Measurements from ENCODE around the gene ZNF385B. TPM values are rescaled to one million over a fixed set of nuclear protein-coding genes. Genes with fewer than 3 reads are reported as not detected.

ZNF385B gene
- total RNA-seq, 4 donors from 2014 or later: 9.7 to 24.9 (median 11.4) TPM

DNA sequence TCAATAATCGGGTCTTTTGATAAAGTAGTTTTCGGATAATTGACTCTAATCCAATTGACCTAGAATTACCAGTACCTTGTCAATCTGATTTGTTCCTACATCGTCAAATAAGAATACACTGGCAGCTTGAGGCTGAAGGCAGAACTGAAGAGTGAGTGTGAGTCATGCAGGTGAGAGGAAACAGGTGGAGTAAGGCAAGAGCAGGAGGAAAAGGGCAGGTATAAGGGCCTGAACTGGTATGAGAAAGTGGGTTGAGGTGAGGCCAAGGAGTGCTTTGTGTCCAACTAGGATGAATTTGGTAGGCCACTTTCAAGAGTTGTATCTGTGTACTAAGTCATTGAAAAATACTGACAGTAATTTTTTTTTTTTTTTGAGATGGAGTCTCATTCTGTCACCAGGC lies 186.0 kb downstream of the ZNF385B start:
- intact Hi-C loops (cut with DNase I; ENCODE audit: low total_unique reads) (no loop called here), in situ Hi-C loops (cut with MboI; ENCODE audit: low sequenced_read_pairs in 4 of 4) (no loop called here)
- ATAC-seq: no peak
- DNase-seq: no peak
- H3K27me3 ChIP-seq: no peaks in the 10 kb centered on the region
- TF ChIP-seq, protein P1, sequence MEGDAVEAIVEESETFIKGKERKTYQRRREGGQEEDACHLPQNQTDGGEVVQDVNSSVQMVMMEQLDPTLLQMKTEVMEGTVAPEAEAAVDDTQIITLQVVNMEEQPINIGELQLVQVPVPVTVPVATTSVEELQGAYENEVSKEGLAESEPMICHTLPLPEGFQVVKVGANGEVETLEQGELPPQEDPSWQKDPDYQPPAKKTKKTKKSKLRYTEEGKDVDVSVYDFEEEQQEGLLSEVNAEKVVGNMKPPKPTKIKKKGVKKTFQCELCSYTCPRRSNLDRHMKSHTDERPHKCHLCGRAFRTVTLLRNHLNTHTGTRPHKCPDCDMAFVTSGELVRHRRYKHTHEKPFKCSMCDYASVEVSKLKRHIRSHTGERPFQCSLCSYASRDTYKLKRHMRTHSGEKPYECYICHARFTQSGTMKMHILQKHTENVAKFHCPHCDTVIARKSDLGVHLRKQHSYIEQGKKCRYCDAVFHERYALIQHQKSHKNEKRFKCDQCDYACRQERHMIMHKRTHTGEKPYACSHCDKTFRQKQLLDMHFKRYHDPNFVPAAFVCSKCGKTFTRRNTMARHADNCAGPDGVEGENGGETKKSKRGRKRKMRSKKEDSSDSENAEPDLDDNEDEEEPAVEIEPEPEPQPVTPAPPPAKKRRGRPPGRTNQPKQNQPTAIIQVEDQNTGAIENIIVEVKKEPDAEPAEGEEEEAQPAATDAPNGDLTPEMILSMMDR (IDR thresholded peaks at IDR 0.05 in 4 of 5, conservative IDR thresholded peaks at IDR 0.05 in 1 of 5): no peak
- no peak for TF ChIP-seq POLR2A (IDR thresholded peaks at IDR 0.05)
- no peaks in the 10 kb centered on the region for H3K36me3 ChIP-seq
- no peaks in the 10 kb centered on the region for H3K9me3 ChIP-seq
- H3K4me1 ChIP-seq: peaks cover 11 to 21% of the 10 kb centered on the region in 2 donors
- no peak overlapping the region for H3K27ac ChIP-seq
- H3K4me3 ChIP-seq: no peak overlapping the region

DNA sequence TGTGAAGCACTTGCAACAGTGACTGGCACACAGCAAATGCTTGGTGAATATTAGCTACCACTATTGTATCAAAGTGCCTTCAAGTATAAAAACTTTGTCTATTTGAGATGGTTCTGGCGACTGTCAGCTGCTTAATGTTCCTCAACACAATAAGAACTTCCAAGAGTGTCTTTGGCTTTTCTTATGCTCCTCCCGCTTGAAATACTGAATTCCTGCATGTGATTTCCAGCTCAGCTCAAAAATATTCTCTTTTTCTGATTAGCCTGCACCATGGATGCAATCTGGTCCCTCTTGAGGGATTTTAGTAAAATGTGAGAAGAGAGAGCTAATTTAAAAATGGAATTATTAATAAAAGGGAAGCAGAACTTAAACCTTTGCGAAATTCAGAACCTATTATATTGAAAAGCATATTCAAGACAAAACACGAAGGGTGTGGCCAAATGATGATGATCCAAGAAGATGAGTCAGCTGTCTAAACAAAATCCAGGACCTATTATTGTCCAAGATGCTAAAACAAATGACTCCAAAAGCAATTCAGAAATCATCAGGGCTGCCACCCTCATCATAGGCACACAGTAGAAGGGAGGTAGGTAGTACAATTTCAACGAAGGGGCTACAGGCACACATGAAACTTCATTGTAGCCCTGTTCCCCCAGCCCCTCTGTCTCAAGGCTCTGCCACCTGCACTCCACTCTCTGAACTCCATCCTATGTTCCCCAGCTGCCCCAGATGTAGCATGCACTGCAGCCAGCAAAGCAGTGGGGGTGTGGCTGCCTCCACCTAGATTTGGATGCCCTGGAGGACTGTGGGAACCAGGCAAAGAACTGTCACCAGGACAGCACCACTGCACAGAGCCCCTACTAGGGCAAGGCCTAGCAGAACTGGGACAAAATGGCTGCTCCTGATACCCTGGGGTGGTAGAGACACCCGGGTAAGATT lies 190.1 kb downstream of the ZNF385B start:
- Histone ChIP-seq H3K27ac (no peak overlapping the region), H3K4me3 (no peak overlapping the region), H3K4me1 (peaks cover 1 to 2% of the 10 kb centered on the region in 2 donors), H3K27me3 (no peaks in the 10 kb centered on the region), H3K9me3 (no peaks in the 10 kb centered on the region), H3K36me3 (no peaks in the 10 kb centered on the region)
- TF ChIP-seq, protein P1 (IDR thresholded peaks at IDR 0.05 in 4 of 5, conservative IDR thresholded peaks at IDR 0.05 in 1 of 5): no peak
- TF ChIP-seq POLR2A (IDR thresholded peaks at IDR 0.05): no peak
- ATAC-seq (peak in 1 of 2 donors; percentile 39), DNase-seq (no peak)
- intact Hi-C loops (cut with DNase I; ENCODE audit: low total_unique reads) (no loop called here), in situ Hi-C loops (cut with MboI; ENCODE audit: low sequenced_read_pairs in 4 of 4) (no loop called here)

GRCh38 chr2:179669196-179669595 lies 192.2 kb downstream of the ZNF385B start:
- H3K4me1 ChIP-seq: no peaks in the 10 kb centered on the region
- TF ChIP-seq, protein P1 (IDR thresholded peaks at IDR 0.05 in 4 of 5, conservative IDR thresholded peaks at IDR 0.05 in 1 of 5): no peak
- no peak for TF ChIP-seq POLR2A (IDR thresholded peaks at IDR 0.05)
- no peaks in the 10 kb centered on the region for H3K9me3 ChIP-seq
- no peak for DNase-seq
- no peak overlapping the region for H3K27ac ChIP-seq
- no peaks in the 10 kb centered on the region for H3K27me3 ChIP-seq
- intact Hi-C loops (cut with DNase I; ENCODE audit: low total_unique reads): no loop called here
- in situ Hi-C loops (cut with MboI; ENCODE audit: low sequenced_read_pairs in 4 of 4): no loop called here
- no peak for ATAC-seq
- H3K4me3 ChIP-seq: no peak overlapping the region
- no peaks in the 10 kb centered on the region for H3K36me3 ChIP-seq

DNA sequence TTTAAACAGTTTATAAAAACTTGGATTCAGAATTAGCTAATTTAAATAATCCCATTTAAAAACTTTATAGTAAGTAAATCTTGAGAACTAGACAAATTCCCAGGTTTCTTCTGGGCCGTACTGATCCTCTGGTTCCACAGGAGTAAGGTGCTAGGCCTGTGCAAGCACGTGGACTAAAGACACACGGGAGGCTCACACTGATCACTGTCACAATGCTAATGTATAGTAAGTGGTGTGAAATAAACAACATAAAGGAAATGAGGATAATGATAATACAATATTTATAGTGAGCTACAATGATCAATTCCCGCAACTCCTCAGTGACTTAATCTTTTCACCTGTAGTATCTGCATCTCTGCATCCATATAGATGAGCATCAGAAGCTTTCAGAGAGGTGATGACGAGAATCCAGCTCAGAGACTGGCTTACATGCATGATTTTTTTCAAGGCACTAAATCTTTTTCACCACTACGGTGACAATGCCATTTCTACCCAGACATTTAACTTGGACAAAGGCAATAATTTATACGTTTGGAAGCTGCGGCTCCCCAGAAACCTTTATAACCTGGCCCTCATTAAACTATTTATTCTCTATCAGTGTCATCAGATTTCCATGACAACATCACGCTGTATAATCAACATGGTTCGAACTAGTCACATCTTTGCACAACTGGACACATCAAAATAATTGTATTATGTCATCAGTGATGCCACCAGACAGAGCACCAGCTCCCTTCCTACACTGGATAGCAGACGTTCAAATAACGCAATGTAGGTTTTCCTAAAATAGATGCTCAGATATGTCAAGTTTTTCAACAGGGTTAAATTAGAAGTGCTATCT lies 196.2 kb downstream of the ZNF385B start:
- H3K27me3 ChIP-seq: no peaks in the 10 kb centered on the region
- H3K27ac ChIP-seq: no peak overlapping the region
- intact Hi-C loops (cut with DNase I; ENCODE audit: low total_unique reads) (no loop called here), in situ Hi-C loops (cut with MboI; ENCODE audit: low sequenced_read_pairs in 4 of 4) (no loop called here)
- H3K4me1 ChIP-seq: no peaks in the 10 kb centered on the region
- TF ChIP-seq, protein P1 (IDR thresholded peaks at IDR 0.05 in 4 of 5, conservative IDR thresholded peaks at IDR 0.05 in 1 of 5): no peak
- no peak for TF ChIP-seq POLR2A (IDR thresholded peaks at IDR 0.05)
- no peak for ATAC-seq
- no peaks in the 10 kb centered on the region for H3K36me3 ChIP-seq
- no peak for DNase-seq
- H3K9me3 ChIP-seq: no peaks in the 10 kb centered on the region
- no peak overlapping the region for H3K4me3 ChIP-seq
